Vagina (tissue), 2 donors: Measurements from ENCODE around the gene MESD. TPM values are rescaled to one million over a fixed set of nuclear protein-coding genes. Genes with fewer than 3 reads are reported as not detected.

ENCODE experiments used
- DNase-seq, 2 donors: peaks; one replicate each; pipeline ENCODE4 v3.0.0-alpha.2; 2017; ENCODE audit errors: extremely low spot score in 2 of 2
- H3K27ac ChIP-seq: fragments of 200-600 bp; sonication (generic); one replicate; pipeline ENCODE4 v1.5.1; 2019
- H3K27me3 ChIP-seq: fragments of 200-600 bp; sonication (generic); one replicate; pipeline ENCODE4 v1.5.1; 2019
- H3K36me3 ChIP-seq, 2 donors: fragments of 200-600 bp; sonication (generic); one replicate each; pipeline ENCODE4 v1.5.1; 2017 to 2019
- H3K4me1 ChIP-seq: fragments of 200-600 bp; sonication (generic); one replicate; pipeline ENCODE4 v1.5.1; 2019
- H3K4me3 ChIP-seq, 2 donors: fragments of 200-600 bp; sonication (generic); 1 replicate in 1 of 2; 2 replicates in 1 of 2; pipeline ENCODE4 v1.5.1; 2016 to 2019
- H3K9me3 ChIP-seq: fragments of 200-600 bp; sonication (generic); one replicate; pipeline ENCODE4 v1.5.1; 2019
- POLR2A ChIP-seq, 2 donors: fragments of 450-650 bp; IDR thresholded peaks; one replicate each; pipeline ENCODE4 v1.6.1; 2017; ENCODE audit warnings: antibody characterized with exemption in 2 of 2, mild to moderate bottlenecking in 2 of 2, moderate library complexity in 2 of 2
- POLR2AphosphoS5 ChIP-seq, 2 donors: sonication (generic); formaldehyde crosslinking; IDR thresholded peaks; one replicate each; pipeline ENCODE4 v1.9.0; 2017; ENCODE audit warnings: antibody characterized with exemption in 2 of 2, mild to moderate bottlenecking in 2 of 2, low read depth in 1 of 2; ENCODE audit not compliant: insufficient read depth in 1 of 2
- intact Hi-C: fragments of 100-400 bp; cut with DNase I; formaldehyde crosslinking; loops from one replicate; pipeline ENCODE4 v1.15.1; 2023
- total RNA-seq: library from RNA; depleted of rRNA; stranded (reverse); fragments of >200 nt; gene quantifications from one replicate; pipeline ENCODE4 v1.2.3, GENCODE V29; 2016
- TF ChIP-seq, protein P1 (sequence below), 3 experiments: fragments of 450-650 bp in 2 of 3; fragments of 200-600 bp in 1 of 3; sonication (generic) in 1 of 3; IDR thresholded peaks; one replicate each; pipeline ENCODE4 v1.5.1; 2017 to 2019; ENCODE audit warnings: antibody characterized with exemption in 3 of 3, mild to moderate bottlenecking in 2 of 3, moderate library complexity in 2 of 3

MESD gene
- total RNA-seq, 1 donor from 2014 or later, result 17.9 TPM

- no peak overlapping the region for H3K4me3 ChIP-seq
- H3K9me3 ChIP-seq, result no peaks in the 10 kb centered on the region
- DNase-seq, result peak; percentile 14 to 32
- H3K4me1 ChIP-seq, result peaks cover 4% of the 10 kb centered on the region
- TF ChIP-seq, protein P1, sequence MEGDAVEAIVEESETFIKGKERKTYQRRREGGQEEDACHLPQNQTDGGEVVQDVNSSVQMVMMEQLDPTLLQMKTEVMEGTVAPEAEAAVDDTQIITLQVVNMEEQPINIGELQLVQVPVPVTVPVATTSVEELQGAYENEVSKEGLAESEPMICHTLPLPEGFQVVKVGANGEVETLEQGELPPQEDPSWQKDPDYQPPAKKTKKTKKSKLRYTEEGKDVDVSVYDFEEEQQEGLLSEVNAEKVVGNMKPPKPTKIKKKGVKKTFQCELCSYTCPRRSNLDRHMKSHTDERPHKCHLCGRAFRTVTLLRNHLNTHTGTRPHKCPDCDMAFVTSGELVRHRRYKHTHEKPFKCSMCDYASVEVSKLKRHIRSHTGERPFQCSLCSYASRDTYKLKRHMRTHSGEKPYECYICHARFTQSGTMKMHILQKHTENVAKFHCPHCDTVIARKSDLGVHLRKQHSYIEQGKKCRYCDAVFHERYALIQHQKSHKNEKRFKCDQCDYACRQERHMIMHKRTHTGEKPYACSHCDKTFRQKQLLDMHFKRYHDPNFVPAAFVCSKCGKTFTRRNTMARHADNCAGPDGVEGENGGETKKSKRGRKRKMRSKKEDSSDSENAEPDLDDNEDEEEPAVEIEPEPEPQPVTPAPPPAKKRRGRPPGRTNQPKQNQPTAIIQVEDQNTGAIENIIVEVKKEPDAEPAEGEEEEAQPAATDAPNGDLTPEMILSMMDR (IDR thresholded peaks at IDR 0.05), result no peak
- TF ChIP-seq POLR2AphosphoS5 (IDR thresholded peaks at IDR 0.05; ENCODE audit: insufficient read depth in 1 of 2, low read depth in 1 of 2), result no peak
- TF ChIP-seq POLR2A (IDR thresholded peaks at IDR 0.05), result no peak
- no peaks in the 10 kb centered on the region for H3K27me3 ChIP-seq
- intact Hi-C loops, result no loop called here
- H3K27ac ChIP-seq, result no peak overlapping the region
- no peaks in the 10 kb centered on the region for H3K36me3 ChIP-seq
Measured at GRCh38 chr15:81032355-81032754, 42.7 kb upstream of the MESD start.

GRCh38 chr15:81031203-81031602, 41.6 kb upstream of the MESD start:
- Histone ChIP-seq H3K36me3 (no peaks in the 10 kb centered on the region), H3K9me3 (no peaks in the 10 kb centered on the region), H3K27me3 (no peaks in the 10 kb centered on the region), H3K4me1 (peaks cover 4% of the 10 kb centered on the region), H3K4me3 (no peak overlapping the region), H3K27ac (no peak overlapping the region)
- DNase-seq, result peak; percentile 13 to 25
- intact Hi-C loops, result no loop called here
- TF ChIP-seq, protein P1 (IDR thresholded peaks at IDR 0.05), result no peak
- TF ChIP-seq POLR2A (IDR thresholded peaks at IDR 0.05) (no peak), POLR2AphosphoS5 (IDR thresholded peaks at IDR 0.05; ENCODE audit: insufficient read depth in 1 of 2, low read depth in 1 of 2) (no peak)

GRCh38 chr15:81030301-81030750, 40.7 kb upstream of the MESD start:
- no peak for DNase-seq
- H3K4me1 ChIP-seq, result peaks cover 4% of the 10 kb centered on the region
- TF ChIP-seq POLR2AphosphoS5 (IDR thresholded peaks at IDR 0.05; ENCODE audit: insufficient read depth in 1 of 2, low read depth in 1 of 2), result no peak
- H3K9me3 ChIP-seq, result no peaks in the 10 kb centered on the region
- H3K4me3 ChIP-seq, result no peak overlapping the region
- no peaks in the 10 kb centered on the region for H3K36me3 ChIP-seq
- intact Hi-C loops, result no loop called here
- no peaks in the 10 kb centered on the region for H3K27me3 ChIP-seq
- H3K27ac ChIP-seq, result no peak overlapping the region

GRCh38 chr15:81029414-81030300, 40.0 kb upstream of the MESD start:
- DNase-seq, result peak in 1 of 2 donors; percentile 65
- H3K4me1 ChIP-seq, result peaks cover 9% of the 10 kb centered on the region
- H3K4me3 ChIP-seq, result no peak overlapping the region
- no peaks in the 10 kb centered on the region for H3K36me3 ChIP-seq
- intact Hi-C loops, result no loop called here
- no peak overlapping the region for H3K27ac ChIP-seq
- H3K9me3 ChIP-seq, result no peaks in the 10 kb centered on the region
- H3K27me3 ChIP-seq, result no peaks in the 10 kb centered on the region
- TF ChIP-seq POLR2A (IDR thresholded peaks at IDR 0.05), result no peak
- TF ChIP-seq, protein P1 (IDR thresholded peaks at IDR 0.05), result no peak
- no peak for TF ChIP-seq POLR2AphosphoS5 (IDR thresholded peaks at IDR 0.05; ENCODE audit: insufficient read depth in 1 of 2, low read depth in 1 of 2)

DNA sequence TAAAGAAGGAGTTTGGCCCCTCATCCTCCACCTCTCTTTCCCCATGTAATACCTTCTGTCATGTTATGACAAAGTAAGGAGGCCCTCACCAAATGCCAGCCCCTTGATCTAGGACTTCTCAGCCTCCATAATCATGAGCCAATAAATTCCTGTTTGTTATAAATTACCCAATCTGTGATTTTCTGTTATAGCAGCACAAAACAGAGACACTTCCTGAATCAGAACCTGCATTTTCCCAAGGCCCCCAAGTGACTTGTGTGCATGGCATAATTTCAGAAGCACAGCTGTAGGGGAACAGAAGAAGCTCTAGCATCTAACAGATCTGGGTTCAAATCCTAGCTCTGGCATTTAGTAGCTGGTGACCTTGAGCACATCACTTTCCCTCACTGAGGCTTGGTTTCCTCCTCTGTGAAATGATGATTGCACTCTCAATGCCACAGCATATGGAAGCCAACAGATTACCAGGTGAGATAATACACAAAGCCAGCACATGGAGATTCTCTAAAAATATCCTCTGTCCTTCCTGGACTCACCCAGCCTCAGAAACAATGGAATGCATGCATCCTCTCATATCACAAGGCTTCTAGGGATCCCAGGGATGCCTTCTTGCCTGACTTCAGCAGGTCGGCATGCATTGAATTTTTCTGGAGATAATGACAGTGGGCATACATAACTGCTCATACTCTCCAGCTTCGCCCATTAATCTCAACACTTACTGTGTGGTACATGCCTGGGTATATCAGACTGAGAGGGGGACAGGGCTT, 37.4 kb upstream of the MESD start:
- TF ChIP-seq POLR2A (IDR thresholded peaks at IDR 0.05), result no peak
- TF ChIP-seq POLR2AphosphoS5 (IDR thresholded peaks at IDR 0.05; ENCODE audit: insufficient read depth in 1 of 2, low read depth in 1 of 2), result no peak
- TF ChIP-seq, protein P1 (IDR thresholded peaks at IDR 0.05), result no peak
- no peak for DNase-seq
- Histone ChIP-seq H3K36me3 (no peaks in the 10 kb centered on the region), H3K4me1 (peaks cover 13% of the 10 kb centered on the region), H3K4me3 (no peak overlapping the region), H3K27ac (no peak overlapping the region), H3K9me3 (no peaks in the 10 kb centered on the region), H3K27me3 (no peaks in the 10 kb centered on the region)
- intact Hi-C loops, result no loop called here
